GM12872 (cell line): ENCODE results near the gene KCNQ4.

Experiments used
- TF ChIP-seq, protein P1 (sequence below): IDR thresholded peaks from 3 replicates; pipeline ENCODE4 v1.5.1; 2011; ENCODE audit warnings: low read depth, mild to moderate bottlenecking, low read length, moderate library complexity; ENCODE audit not compliant: insufficient read depth

The KCNQ4 gene

DNA sequence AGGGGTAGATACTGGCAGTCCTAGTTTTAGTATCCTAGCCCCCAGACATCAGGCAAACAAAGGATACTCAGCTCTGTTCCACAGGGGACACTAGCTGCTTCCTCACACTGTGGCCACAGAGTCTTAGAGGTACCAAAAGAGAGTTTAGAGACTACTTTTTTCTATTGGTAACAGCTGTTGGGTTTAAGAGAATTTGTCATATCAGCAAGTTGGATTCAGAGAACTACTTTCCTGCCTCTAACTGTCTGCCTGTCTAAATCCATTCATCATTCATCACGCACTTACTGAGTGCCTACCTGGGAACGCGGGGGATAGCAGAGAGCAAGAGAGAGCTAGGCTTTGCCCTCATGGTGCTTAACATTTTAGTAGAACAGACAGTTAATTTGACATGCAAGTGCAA lies 27.1 kb upstream of the KCNQ4 start:
- TF ChIP-seq, protein P1, sequence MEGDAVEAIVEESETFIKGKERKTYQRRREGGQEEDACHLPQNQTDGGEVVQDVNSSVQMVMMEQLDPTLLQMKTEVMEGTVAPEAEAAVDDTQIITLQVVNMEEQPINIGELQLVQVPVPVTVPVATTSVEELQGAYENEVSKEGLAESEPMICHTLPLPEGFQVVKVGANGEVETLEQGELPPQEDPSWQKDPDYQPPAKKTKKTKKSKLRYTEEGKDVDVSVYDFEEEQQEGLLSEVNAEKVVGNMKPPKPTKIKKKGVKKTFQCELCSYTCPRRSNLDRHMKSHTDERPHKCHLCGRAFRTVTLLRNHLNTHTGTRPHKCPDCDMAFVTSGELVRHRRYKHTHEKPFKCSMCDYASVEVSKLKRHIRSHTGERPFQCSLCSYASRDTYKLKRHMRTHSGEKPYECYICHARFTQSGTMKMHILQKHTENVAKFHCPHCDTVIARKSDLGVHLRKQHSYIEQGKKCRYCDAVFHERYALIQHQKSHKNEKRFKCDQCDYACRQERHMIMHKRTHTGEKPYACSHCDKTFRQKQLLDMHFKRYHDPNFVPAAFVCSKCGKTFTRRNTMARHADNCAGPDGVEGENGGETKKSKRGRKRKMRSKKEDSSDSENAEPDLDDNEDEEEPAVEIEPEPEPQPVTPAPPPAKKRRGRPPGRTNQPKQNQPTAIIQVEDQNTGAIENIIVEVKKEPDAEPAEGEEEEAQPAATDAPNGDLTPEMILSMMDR = no peak

DNA sequence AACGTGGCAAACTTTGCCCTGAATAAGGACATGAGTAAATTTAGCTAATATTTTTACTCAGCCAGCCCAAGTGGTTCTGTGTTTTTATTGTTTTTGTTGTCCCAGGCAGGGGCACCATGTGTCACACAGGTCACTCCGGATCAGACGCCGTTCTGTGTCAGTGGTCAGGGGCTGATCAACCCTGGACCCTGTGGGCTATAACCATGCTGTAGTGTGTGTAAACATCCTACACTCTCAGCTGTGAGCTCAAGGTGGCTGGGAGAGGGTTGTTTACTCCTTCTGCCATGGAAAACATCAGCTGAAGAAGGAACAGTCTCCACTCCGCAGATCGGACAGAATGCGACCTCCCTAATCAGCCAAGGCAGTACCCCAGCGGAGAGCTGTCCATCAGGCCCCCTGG lies 26.5 kb upstream of the KCNQ4 start:
- TF ChIP-seq, protein P1 = no peak

DNA sequence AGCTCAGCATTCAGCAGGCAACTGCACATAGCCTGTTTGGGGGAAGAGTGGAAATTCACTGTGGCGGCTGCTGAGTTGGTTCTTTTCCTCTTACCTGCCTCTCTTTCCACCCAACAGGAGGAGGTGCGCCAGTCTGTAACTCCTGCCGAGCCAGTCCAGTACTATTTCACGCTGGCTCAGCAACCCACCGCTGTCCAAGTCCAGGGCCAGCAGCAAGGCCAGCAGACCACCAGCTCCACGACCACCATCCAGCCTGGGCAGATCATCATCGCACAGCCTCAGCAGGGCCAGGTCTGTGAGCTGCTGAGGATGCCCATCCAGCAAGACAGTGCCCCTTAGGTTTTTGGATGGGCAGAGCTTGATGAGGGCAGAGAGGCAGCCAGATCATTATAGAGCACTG lies 25.6 kb upstream of the KCNQ4 start:
- TF ChIP-seq, protein P1 = no peak

DNA sequence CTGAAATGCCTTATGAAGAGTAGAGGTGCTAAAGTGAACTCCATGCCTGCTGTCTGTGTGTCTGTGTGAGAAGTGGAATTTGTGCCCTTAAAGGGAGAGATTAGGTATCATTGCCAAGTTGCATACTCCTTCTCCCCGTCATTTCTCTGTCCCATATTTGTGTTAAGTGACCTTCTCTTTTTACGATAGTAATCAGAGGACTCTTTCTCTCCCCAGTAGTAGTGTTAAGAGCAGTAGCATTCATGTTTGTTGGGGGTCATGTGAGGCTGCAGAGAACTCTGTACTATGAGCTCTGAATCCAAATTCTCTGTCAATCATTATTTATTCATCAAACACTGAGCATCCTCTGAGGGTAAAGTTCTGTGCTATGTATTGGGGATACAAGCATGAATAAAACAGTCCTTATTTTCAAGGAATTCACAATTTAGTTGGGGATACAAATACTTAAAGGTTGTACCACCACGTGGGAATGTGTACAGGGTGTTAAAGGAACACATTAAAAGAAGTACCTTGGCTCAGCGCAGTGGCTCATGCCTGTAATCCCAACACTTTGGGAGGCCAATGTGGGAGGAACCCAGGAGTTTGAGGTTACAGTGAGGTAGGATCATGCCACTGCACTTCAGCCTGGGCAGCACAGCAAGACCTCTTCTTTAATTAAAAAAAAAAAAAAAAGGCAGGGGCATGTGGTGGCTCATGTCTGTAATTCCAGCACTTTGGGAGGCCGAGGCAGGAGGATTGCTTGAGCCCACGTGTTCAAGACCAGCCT lies 24.8 kb upstream of the KCNQ4 start:
- TF ChIP-seq, protein P1 = no peak

DNA sequence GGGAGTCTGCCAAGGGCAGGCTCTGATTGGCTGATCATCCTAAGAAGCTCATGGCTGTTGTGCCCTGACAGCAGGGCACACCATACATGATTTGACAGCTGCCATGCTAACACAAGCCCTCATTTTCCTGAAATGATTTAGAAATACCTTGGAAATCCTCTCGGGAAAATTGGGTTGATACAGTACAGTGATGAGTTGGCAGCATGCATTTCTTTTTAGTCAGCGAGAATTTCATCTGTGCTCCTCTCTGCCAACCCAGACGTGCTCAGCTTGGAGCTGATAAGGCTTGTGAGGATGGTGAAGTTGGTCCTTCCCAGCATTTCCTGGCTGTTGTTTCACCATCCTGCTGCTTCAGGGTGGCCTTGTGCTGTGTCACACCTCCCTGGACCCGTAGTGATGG lies 22.6 kb upstream of the KCNQ4 start:
- TF ChIP-seq, protein P1 = no peak

DNA sequence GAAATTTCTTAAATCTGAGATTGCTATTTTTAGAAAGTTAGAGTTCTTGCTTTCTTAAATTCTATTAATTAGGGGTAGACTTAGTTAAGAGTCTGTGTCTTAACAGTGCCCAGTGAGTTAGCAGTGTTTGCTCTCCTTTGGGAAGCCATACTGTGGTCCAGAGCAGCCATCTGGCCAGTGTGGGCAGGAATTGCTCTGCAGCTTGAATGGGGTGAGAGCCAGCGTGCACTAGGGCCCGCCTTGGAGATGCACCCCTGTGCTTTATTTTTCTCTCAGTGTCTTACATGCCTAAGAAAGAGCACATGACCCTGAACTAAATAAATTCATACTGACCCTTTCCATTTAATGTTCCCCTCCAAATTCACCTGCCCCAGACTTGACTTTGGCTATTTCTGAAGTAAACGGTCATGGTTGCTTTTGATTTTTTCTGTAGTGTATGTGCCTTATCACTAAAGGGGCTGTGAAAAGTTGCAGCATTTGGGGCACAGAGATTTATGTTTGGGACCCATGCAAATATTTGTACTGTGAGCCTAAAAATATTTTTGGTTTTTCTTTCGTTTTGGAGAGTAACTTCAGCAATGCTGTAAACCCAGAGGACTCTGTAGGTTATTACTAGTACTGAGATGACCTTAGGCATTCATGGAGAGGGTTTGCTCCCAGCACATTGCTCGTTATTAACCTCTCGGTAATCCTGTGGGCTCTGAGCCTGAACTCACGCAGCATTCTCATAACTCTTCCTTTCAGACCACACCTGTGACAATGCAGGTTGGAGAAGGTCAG lies 21.3 kb upstream of the KCNQ4 start:
- TF ChIP-seq, protein P1 = no peak

DNA sequence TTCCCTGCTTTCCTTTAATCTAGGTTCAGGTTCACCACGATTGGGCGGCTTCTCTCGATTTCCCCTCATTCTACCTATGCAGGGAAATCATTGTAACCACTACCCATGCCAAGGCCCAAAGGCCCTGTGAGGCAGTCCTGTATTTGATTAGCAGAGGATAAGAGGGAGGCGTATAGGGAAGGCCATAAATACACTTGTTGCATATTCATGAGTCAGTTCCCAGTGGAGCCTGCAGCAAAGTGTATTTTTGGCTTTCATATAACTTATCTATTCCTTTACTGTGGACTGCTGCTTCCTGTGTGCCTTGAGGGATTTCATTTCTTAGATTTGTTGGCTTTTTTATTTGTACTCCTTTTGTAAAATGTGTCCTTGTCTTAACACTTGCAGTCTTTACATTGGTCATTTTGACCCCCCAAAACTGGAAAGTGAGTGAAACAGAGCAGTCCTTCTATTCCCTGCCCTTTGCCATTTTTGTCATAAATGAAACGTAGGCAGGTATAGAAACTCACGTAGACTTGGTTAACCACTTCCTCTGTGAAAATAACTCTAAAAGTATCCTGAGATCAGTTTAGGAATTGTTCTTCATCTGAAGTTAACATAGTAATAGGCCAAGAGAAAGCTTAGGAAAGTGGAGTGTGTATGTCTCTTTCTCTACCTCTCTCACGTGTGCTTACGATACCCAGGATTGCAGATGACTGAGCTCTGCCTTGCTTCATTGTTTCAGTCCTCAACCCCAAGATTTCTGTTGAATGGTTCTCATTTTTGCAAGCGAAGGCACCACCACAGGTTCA lies 19.6 kb upstream of the KCNQ4 start:
- TF ChIP-seq, protein P1 = no peak
